HepG2 (cell line): Measurements from ENCODE around the gene NACC2. TPM values are rescaled to one million over a fixed set of nuclear protein-coding genes. Genes with fewer than 3 reads are reported as not detected.
A peak's percentile ranks its signal among the peaks of the same experiment; 100 is the strongest.

Source experiments
- ATAC-seq: fragments of 200-7000 bp; cut with Tn5 transposase; 3 replicates; pipeline ENCODE4 v1.9.1; 2020; ENCODE audit warnings: mild to moderate bottlenecking, moderate library complexity
- BruUV-seq: library from RNA; stranded (reverse); fragments of 400-500 nt; replicated peaks from 2 replicates; lab custom pipeline; 2021; lab: Mats Ljungman, UMichigan
- CTCF ChIA-PET: fragments of 300-600 bp; formaldehyde crosslinking; extraction: SDS; loops from one replicate; lab custom pipeline; 2021; ENCODE audit warnings: low total read pairs, inconsistent platforms, low intra/inter-chr PET ratio; lab: Yijun Ruan, JAX
- POLR2A ChIA-PET: fragments of 350-600 bp; sonication (Branson Sonifier 250); formaldehyde crosslinking; loops from one replicate; lab custom pipeline; 2020; ENCODE audit warnings: antibody characterized with exemption, inconsistent platforms; lab: Yijun Ruan, JAX
- DNase-seq: peaks from one replicate; pipeline ENCODE4 v3.0.0-alpha.2; 2015; ENCODE audit warnings: low spot score
- FAIRE-seq: peaks from 3 replicates; lab custom pipeline; 2011; peaks lifted over from hg19 to GRCh38; lab: Jason Lieb, UNC
- H2AFZ ChIP-seq: one replicate; pipeline ENCODE4 v1.6.1; 2011; ENCODE audit warnings: low read length, inconsistent platforms
- H3K27ac ChIP-seq: fragments of 300-600 bp; 3 replicates; pipeline ENCODE4 v1.8.0; 2011; ENCODE audit warnings: mixed run types, mild to moderate bottlenecking, mixed read lengths, low read length, inconsistent platforms; ENCODE audit not compliant: insufficient read depth; ENCODE audit errors: extremely low read length
- H3K27me3 ChIP-seq, 2 experiments: fragments of 200-600 bp in 1 of 2; 2 replicates in 1 of 2; 3 replicates in 1 of 2; pipeline versions ENCODE4 v1.6.0 to v1.8.0; 2011; ENCODE audit warnings: low read length in 2 of 2, mild to moderate bottlenecking in 2 of 2, moderate library complexity in 2 of 2, inconsistent platforms in 1 of 2; ENCODE audit not compliant: insufficient read depth in 2 of 2, control insufficient read depth in 1 of 2
- H3K36me3 ChIP-seq, 2 experiments: fragments of 200-600 bp in 1 of 2; replicated peaks in 1 of 2; 2 replicates in 1 of 2; 3 replicates in 1 of 2; pipeline versions ENCODE4 v1.5.1 to v1.8.0; 2011; ENCODE audit warnings: low read length in 2 of 2, inconsistent platforms in 1 of 2; ENCODE audit not compliant: insufficient read depth in 2 of 2, control insufficient read depth in 1 of 2
- H3K4me1 ChIP-seq: 2 replicates; pipeline ENCODE4 v1.5.1; 2012; ENCODE audit warnings: low read length, inconsistent platforms; ENCODE audit not compliant: insufficient read depth
- H3K4me2 ChIP-seq: 2 replicates; pipeline ENCODE4 v1.6.0; 2011; ENCODE audit warnings: low read depth, low read length, inconsistent platforms
- H3K4me3 ChIP-seq, 3 experiments: fragments of 200-600 bp in 1 of 3; sonication (generic), shearing (Covaris generic) in 1 of 3; replicated peaks in 1 of 3; 2 replicates each; pipeline ENCODE4 v1.5.1; 2011 to 2016; ENCODE audit warnings: low read length in 3 of 3, inconsistent platforms in 2 of 3, low read depth in 2 of 3, mild to moderate bottlenecking in 2 of 3, control low read depth in 1 of 3, mixed read lengths in 1 of 3; ENCODE audit not compliant: insufficient read depth in 1 of 3
- H3K79me2 ChIP-seq: one replicate; pipeline ENCODE4 v1.6.1; 2011; ENCODE audit warnings: low read length, inconsistent platforms; ENCODE audit not compliant: insufficient read depth
- H3K9ac ChIP-seq: 2 replicates; pipeline ENCODE4 v1.6.0; 2011; ENCODE audit warnings: mild to moderate bottlenecking, low read depth, low read length, inconsistent platforms; ENCODE audit not compliant: insufficient read depth
- H3K9me3 ChIP-seq: 2 replicates; pipeline ENCODE4 v1.5.1; 2012; ENCODE audit warnings: mild to moderate bottlenecking, low read length
- H4K20me1 ChIP-seq: 2 replicates; pipeline ENCODE4 v1.6.0; 2011; ENCODE audit warnings: inconsistent platforms, mild to moderate bottlenecking, low read length, moderate library complexity; ENCODE audit not compliant: insufficient read depth
- MXD1 ChIP-seq: sonication (generic); formaldehyde crosslinking; IDR thresholded peaks from 2 replicates; pipeline ENCODE4 v1.4.0; 2020; ENCODE audit warnings: mild to moderate bottlenecking, missing genetic modification reagents
- PATZ1 ChIP-seq: sonication (generic); formaldehyde crosslinking; IDR thresholded peaks from 2 replicates; pipeline ENCODE4 v1.4.0; 2020; ENCODE audit warnings: missing genetic modification reagents
- RBFOX2 ChIP-seq: fragments of 200-400 bp; formaldehyde crosslinking; IDR thresholded peaks from 2 replicates; pipeline ENCODE4 v1.6.1; 2017; ENCODE audit warnings: low read depth, mild to moderate bottlenecking, low read length
- TCF7 ChIP-seq: sonication (generic); IDR thresholded peaks from 2 replicates; pipeline ENCODE4 v1.6.1; 2016; ENCODE audit warnings: antibody characterized with exemption, low read depth
- TEAD2 ChIP-seq: sonication (generic); formaldehyde crosslinking; IDR thresholded peaks from 2 replicates; pipeline ENCODE4 v1.9.0; 2021; ENCODE audit warnings: missing genetic modification reagents
- ZNF615 ChIP-seq: sonication (generic); formaldehyde crosslinking; IDR thresholded peaks from 2 replicates; pipeline ENCODE4 v1.5.0; 2020; ENCODE audit warnings: mild to moderate bottlenecking, missing genetic modification reagents, borderline replicate concordance
- WGBS: methylation state at CpG from one replicate; pipeline ENCODE4 v1.1.6; 2017; ENCODE audit warnings: low lambda C conversion rate; 5-methylcytosine and 5-hydroxymethylcytosine counted together
- in situ Hi-C: cut with HindIII; loops from 2 replicates; pipeline ENCODE4 v1.10.0; 2017; ENCODE audit warnings: low pct_unique_long_range_greater_than_20kb; ENCODE audit not compliant: extremely low pct_ligation_motif_present
- intact Hi-C: fragments of 100-400 bp; cut with micrococcal nuclease; formaldehyde crosslinking; loops from one replicate; pipeline ENCODE4 v1.10.0; 2022; ENCODE audit not compliant: unreplicated experiment
- polyA plus RNA-seq, 8 experiments: library from polyadenylated mRNA; depleted of rRNA in 3 of 8; stranded (reverse) in 7 of 8; unstranded in 1 of 8; fragments of >200 nt; fragmentation: Illumina TruSeq in 4 of 8; extraction: Trizol in 4 of 8; gene quantifications; 2 replicates each; pipeline versions ENCODE4 v1.2.1 to v1.2.3, GENCODE V29; 2011 to 2016; ENCODE audit warnings: low read depth in 4 of 8, missing spikeins in 1 of 8, mixed read lengths in 1 of 8; ENCODE audit not compliant: insufficient read depth in 1 of 8
- total RNA-seq, 5 experiments: library from RNA; depleted of rRNA; stranded (reverse); fragments of >200 nt; fragmentation: Illumina TruSeq; extraction: Trizol; gene quantifications; 2 replicates each; pipeline ENCODE4 v1.2.3, GENCODE V29; 2016; ENCODE audit warnings: low read depth in 1 of 5

Gene NACC2
- total and polyA plus RNA-seq, 2 of the 13 experiments (the other 11 are each of a cell fraction or from before 2014, with no cell fraction given), result 5.9 to 12.3 TPM

DNA sequence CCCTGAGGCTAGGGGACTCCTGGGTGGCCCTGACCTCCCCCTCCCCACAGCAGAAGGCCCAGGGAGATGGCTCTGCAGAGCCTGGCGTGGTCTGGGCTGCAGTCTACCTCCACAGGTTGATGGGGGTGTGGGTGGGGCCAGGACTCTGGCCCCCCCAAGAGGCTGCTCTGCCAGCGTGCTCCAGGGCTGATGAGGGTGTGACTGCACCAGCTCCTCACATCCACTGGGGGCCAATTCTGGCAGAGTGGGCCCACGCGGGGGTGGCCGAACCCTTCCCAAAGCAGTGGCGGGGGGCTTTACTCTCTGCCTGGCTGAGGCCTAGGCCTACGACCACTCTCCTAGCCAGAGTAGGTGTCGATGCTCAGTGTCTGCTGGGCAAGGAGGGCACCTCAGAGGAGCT, 105.9 kb downstream of the NACC2 start:
- CTCF ChIA-PET, result no interaction called here

More for the DNA sequence above, 105.9 kb downstream of the NACC2 start:
- TF ChIP-seq TEAD2 (CRISPR knock-in tag) (no peak), PATZ1 (peak; percentile 71; the same call in 1 of the 2 replicates), RBFOX2 (no peak), TCF7 (no peak), ZNF615 (CRISPR knock-in tag) (no peak), MXD1 (CRISPR knock-in tag) (no peak)
- FAIRE-seq, result no peak
- no peak for DNase-seq
- peaks cover 5 to 48% of the 10 kb centered on the region in 2 experiments; a peak in 3 of 5 replicates for H3K27me3 ChIP-seq
- H3K36me3 ChIP-seq, result no peaks in the 10 kb centered on the region
- no peaks in the 10 kb centered on the region for H3K9me3 ChIP-seq
- no peak overlapping the region for H2AFZ ChIP-seq
- in situ Hi-C loops (loop anchor here (25.0 kb wide), 1 partner anchor 273 kb away; no protein-coding TSS in a partner anchor), intact Hi-C loops (no loop called here)
- H3K4me2 ChIP-seq, result peak overlapping the region; percentile 15; the same call in 1 of the 2 replicates
- H3K79me2 ChIP-seq, result no peaks in the 10 kb centered on the region
- H3K27ac ChIP-seq, result no peak overlapping the region
- no peak for ATAC-seq
- POLR2A ChIA-PET, result interaction anchor here (0.6 to 2.7 kb wide), 4 partner anchors 18 to 171 kb away, joined by 3 to 7 read pairs (median 4); no protein-coding TSS in a partner anchor
- no peak overlapping the region for H3K9ac ChIP-seq
- peaks cover 58% of the 10 kb centered on the region for H3K4me1 ChIP-seq
- 0% methylated on average over 1 of the region's 8 CpGs for WGBS
- peak overlapping the region in 1 of 3 experiments; percentile 32; a peak in 1 of 6 replicates for H3K4me3 ChIP-seq
- BruUV-seq, result no TSS peak
- H4K20me1 ChIP-seq, result no peaks in the 10 kb centered on the region
